ENCODE results near the gene SMTNL2.
"Not testable (repeated sequence)": the region's sequence is repeated elsewhere in the genome, so short reads cannot be mapped to it uniquely, and the experiment has no call there.

SMTNL2 gene

GRCh38 chr17:4602041-4602440 is 17.7 kb downstream of the SMTNL2 start:
- DNase-seq (ENCODE audit: low read depth), result no peak

- no peak for DNase-seq (ENCODE audit: low read depth)
Observed at GRCh38 chr17:4604111-4604644, 19.8 kb downstream of the SMTNL2 start.

- not testable (repeated sequence) for DNase-seq (ENCODE audit: low read depth)
Observed at GRCh38 chr17:4604736-4605135, 20.4 kb downstream of the SMTNL2 start.

GRCh38 chr17:4605826-4606225 is 21.5 kb downstream of the SMTNL2 start:
- no peak for DNase-seq (ENCODE audit: low read depth)

GRCh38 chr17:4607261-4607741 is 23.0 kb downstream of the SMTNL2 start:
- no peak for DNase-seq (ENCODE audit: low read depth)

GRCh38 chr17:4607773-4608187 is 23.5 kb downstream of the SMTNL2 start:
- no peak for DNase-seq (ENCODE audit: low read depth)

- DNase-seq (ENCODE audit: low read depth), result no peak
Observed at GRCh38 chr17:4609761-4610160, 25.4 kb downstream of the SMTNL2 start.

- no peak for DNase-seq (ENCODE audit: low read depth)
Observed at GRCh38 chr17:4610162-4610561, 25.8 kb downstream of the SMTNL2 start.

- DNase-seq (ENCODE audit: low read depth), result no peak
Observed at GRCh38 chr17:4610656-4611055, 26.3 kb downstream of the SMTNL2 start.

GRCh38 chr17:4616476-4616875 is 32.1 kb downstream of the SMTNL2 start:
- no peak for DNase-seq (ENCODE audit: low read depth)

GRCh38 chr17:4617090-4617489 is 32.8 kb downstream of the SMTNL2 start:
- no peak for DNase-seq (ENCODE audit: low read depth)

GRCh38 chr17:4617590-4618351 is 33.4 kb downstream of the SMTNL2 start:
- DNase-seq (ENCODE audit: low read depth), result no peak

GRCh38 chr17:4620531-4621101 is 36.3 kb downstream of the SMTNL2 start:
- DNase-seq (ENCODE audit: low read depth), result no peak

- DNase-seq (ENCODE audit: low read depth), result no peak
Observed at GRCh38 chr17:4622375-4622774, 38.0 kb downstream of the SMTNL2 start.

GRCh38 chr17:4623249-4623648 is 38.9 kb downstream of the SMTNL2 start:
- no peak for DNase-seq (ENCODE audit: low read depth)

GRCh38 chr17:4624451-4624911 is 40.2 kb downstream of the SMTNL2 start:
- DNase-seq (ENCODE audit: low read depth), result not testable (repeated sequence)

GRCh38 chr17:4625181-4625617 is 40.9 kb downstream of the SMTNL2 start:
- no peak for DNase-seq (ENCODE audit: low read depth)

- DNase-seq (ENCODE audit: low read depth), result no peak
Observed at GRCh38 chr17:4626734-4627256, 42.5 kb downstream of the SMTNL2 start.

- DNase-seq (ENCODE audit: low read depth), result no peak
Observed at GRCh38 chr17:4631431-4631830, 47.1 kb downstream of the SMTNL2 start.

- DNase-seq (ENCODE audit: low read depth), result no peak
Observed at GRCh38 chr17:4631836-4632580, 47.7 kb downstream of the SMTNL2 start.

- no peak for DNase-seq (ENCODE audit: low read depth)
Observed at GRCh38 chr17:4632581-4632920, 48.2 kb downstream of the SMTNL2 start.

- no peak for DNase-seq (ENCODE audit: low read depth)
Observed at GRCh38 chr17:4633643-4634042, 49.3 kb downstream of the SMTNL2 start.

All from stimulated activated CD8-positive, alpha-beta memory T cell treated with anti-CD3 and anti-CD28 coated beads, Interleukin-15, amount 100 ng/mL, for 1 hour (primary cell).